ENCODE results near the gene ELF5. TPM values are rescaled to one million over a fixed set of nuclear protein-coding genes. Genes with fewer than 3 reads are reported as not detected.
A peak's percentile ranks its signal among the peaks of the same experiment; 100 is the strongest.

Gene ELF5
- total RNA-seq, 2 donors from 2014 or later: not detected

DNA sequence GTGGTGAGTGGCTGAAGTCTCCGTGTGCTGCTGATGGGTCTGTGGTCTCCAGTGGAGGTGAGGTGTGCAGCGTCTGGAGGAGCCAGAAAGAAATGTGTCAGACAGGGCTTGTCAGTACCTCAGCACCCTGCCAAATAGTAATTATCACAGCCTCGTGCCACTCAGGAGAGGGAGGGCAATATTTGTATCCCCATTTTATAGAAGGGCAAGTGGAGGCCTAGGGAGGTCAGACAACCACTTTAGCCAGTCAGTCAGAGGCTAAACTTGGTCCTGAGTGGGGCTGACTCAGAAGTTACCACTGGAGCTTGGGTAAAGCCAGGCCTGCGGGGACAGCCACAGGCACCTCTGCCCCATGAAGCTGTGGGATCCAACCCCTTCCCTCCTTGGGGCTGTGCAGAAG, 11.5 kb upstream of the ELF5 start:
- no peak for DNase-seq
- no peak for ATAC-seq
- intact Hi-C loops (cut with DNase I, micrococcal nuclease): no loop called here

DNA sequence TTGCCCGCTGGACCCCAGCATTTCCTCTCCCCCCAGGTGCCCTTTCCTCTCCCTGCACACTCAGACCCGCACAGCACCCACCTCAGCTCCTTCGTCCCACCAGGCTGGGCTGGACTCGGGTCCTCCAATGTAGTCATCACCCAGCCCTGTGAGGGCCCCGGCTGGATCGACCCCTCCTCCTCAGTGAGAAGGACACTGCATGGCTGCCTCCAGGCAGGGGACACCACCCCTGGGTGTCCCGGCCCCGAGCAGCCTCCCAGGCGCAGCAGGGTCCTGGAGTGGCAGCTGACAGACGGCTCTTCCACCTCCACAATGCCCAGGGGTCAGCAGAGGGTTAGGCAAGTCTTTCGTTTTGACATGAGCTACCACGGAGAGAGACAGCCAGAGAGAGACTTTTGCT, 11.1 kb upstream of the ELF5 start:
- ATAC-seq (no peak), DNase-seq (no peak)
- intact Hi-C loops (cut with DNase I, micrococcal nuclease): no loop called here

DNA sequence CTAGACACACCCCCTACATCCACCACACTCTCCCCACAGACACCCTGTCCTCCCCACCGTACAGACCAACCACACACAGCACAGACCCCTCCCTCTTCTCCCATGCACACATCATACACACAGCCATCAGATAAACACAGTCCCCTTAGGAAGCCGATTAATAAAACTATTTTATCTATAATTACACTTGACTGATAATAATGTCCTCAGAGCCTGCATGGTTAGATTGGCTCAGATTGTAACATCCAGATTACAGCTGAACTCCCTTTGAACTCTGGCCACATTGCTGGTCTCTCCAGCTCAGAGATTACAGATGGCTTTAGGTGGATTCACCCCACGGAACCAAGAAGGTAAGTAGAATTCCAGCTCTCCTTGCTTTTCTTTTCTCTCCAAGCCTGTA, 9.5 kb upstream of the ELF5 start:
- ATAC-seq (no peak), DNase-seq (no peak)
- intact Hi-C loops (cut with DNase I, micrococcal nuclease): no loop called here

DNA sequence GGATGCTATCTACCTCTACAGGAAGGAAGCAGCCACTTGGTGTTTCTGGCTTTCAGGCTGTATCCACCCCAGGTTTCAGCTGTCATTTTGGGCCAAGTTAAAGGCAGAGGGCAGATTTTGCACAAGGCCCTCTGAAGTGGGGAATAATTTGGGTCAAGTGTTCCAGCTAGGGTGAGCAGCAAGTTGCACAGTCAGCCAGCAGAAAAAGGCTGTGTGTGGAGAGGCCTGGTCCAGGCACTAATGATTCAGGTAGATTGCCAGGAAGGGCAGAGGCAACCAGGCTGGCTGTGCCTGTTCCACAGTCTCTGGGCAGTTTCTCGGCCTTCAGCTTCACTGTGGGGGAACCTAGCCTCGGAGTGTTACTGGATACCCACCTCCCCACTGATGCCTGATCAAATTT, 8.6 kb upstream of the ELF5 start:
- no peak for ATAC-seq

DNA sequence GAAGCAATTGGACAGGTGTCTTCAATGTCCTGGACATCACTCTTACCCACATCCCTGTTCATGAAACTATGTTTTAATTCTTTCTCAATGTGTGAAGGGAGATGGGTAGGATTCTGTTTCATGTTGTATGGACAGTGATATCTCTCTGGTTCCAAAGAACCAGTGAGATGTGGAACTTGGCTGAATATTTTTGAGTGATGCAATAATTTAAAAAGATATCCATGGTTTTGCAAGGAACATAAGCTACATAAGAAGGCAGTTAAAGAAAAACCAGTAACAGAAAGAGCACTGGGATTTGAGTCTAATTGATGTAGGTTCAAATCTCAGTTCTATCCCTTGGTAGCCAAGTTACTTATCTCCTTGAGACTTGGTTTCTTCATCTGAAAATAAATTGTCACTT, 7.7 kb upstream of the ELF5 start:
- intact Hi-C loops (cut with DNase I, micrococcal nuclease): no loop called here
- no peak for ATAC-seq
- DNase-seq: no peak

More for the DNA sequence above, 8.6 kb upstream of the ELF5 start:
- intact Hi-C loops (cut with DNase I, micrococcal nuclease): no loop called here
- no peak for DNase-seq

DNA sequence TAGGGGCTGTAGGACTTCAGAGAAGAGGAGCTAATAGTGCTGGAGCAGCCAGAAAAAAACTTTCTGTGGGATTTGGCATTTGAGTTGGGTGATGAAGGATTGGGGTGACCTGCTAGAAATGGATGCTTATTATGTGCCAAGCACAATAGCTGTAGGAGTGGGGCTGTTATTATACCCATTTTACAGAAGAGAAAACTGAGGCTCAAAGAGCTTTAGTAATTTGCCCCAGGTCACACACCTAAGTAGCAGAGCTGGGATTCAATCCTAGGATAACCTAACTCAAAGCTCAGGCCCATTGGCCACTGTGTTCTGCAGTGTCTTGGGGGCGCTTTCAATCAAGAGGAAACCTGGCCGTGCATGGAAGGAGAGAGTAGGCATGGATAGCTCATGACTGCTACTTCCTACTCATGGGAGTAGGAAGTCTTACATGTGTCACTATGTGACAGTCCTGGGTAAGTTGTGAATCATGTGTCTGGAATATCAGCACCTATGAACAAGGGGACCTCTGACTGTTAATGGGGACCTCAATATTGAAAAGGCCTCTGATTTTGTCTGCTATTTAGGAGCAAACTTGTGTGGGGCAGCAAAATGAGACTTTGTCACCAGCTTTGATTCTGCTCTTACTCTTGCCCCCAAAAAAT, 6.1 kb upstream of the ELF5 start:
- no peak for ATAC-seq
- DNase-seq: no peak
- intact Hi-C loops (cut with DNase I, micrococcal nuclease): no loop called here

DNA sequence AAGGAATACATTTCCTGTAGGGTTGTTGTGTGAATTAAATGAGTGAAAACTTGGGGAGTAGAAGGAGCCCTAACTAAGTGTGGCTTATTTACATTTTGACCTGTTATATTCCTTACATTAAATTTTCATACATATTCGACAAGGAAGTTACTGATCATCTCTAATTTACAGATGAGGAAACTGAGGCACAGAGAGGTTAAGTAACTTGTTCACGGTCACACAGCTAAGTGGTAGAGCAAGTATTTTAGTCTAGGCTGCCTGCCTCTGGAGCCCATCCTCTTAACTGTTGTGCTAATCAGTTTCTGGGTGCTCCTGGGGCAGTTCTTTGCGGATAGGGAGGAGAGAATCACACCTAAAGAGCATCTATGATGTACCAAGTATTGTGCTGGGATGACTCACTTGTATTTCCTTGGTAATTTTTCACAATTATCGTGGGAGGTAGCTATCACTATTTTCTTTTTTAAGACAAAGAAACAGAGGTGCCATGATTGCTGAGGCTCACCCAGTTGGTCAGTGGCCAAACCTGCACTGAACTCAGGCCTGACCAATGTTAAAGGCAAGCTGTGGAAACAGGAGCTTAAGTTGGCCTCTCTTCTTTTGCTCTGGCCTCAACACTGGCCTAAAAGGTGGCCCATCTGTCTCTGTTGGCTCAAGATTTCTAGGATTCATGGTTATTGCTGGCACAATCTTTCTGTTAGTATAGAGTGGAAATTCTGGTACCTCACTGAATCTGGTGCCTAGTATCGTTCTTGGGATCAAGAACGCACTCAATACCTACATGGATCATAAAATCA, 2.9 kb upstream of the ELF5 start:
- ATAC-seq (no peak), DNase-seq (no peak)
- intact Hi-C loops (cut with DNase I, micrococcal nuclease): no loop called here

DNA sequence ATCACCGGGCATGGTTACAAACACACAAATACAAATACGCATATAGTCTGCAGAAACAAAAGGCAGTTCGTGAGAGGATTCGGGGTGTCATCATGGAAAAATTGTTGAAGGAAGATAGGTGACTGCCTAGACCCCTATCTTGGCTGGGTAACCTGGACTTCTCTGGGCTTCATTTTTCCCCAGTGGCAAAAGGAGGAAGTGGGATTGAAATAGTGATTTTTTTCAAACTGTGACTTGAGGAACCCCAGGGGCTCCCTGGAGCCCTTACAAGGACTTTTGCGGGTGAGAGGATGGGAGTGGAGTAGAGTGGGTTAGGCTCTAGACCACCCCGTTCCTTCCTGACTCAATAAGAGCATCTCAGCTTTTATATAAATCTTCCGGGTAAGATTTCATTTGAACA, 1.0 kb upstream of the ELF5 start:
- DNase-seq (no peak), ATAC-seq (no peak)
- intact Hi-C loops (cut with DNase I, micrococcal nuclease): no loop called here

DNA sequence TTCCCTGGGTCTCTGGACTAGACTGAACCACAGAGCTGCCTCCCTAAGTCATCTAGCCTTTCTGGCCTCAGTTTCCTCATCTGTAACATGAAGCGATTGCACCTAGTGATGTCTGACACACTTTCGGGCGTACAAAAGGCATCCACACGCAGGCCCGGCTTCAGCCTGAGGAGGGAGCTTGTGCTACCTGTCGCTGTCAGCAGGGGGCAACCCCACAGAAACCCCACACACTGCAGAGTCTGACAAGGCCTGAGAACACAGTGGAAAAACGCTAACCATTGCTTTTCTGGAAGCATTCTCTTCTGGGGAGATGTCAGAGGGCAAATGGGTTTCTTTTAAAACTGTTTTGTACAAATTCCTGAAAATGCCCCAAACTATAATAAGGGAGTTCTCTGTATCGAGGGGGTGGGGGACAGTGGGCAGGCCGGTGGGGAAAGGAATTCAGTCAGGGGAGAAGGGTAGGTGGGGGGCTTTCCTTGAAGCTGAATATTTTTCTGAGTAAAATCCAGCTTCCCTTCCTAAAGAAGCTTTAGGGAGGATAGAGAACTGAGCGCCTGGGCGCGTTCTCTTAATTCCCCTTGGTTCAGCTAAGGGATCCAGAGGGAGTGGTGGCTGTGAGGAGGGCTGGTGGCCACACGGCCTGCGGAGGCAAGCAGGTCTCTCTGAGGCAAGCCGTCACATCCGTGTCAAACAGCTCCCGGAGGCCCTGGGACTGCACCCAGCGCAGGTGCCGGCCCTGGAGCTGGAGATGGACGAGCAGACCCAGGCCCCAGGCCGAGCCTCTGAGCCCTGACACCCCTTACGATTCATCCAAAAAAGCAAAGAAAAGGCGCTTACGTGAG, 533 bp downstream of the ELF5 start:
- intact Hi-C loops (cut with DNase I, micrococcal nuclease): no loop called here
- DNase-seq (peak; percentile 39 to 70), ATAC-seq (peak; percentile 94)

DNA sequence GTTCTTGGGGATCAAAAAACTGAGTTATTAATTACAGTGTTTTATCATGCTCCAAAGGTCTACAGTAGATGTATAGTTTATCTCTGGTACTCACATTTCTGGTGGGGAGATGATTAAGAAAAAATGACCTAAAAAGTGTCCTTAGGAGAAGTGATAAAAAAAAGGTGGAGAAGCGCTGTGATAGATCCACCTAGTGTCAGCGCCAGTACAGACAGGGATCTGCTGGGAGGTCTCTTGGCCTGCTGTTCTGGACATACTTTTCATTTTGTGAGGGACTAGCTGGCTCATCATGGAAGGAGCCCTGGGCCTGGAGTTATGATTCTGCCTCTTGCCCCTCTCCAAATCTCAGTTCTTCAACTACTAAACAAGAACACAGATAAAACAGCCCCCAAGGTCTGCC, 2.9 kb downstream of the ELF5 start:
- no peak for DNase-seq
- intact Hi-C loops (cut with DNase I, micrococcal nuclease): no loop called here
- no peak for ATAC-seq

DNA sequence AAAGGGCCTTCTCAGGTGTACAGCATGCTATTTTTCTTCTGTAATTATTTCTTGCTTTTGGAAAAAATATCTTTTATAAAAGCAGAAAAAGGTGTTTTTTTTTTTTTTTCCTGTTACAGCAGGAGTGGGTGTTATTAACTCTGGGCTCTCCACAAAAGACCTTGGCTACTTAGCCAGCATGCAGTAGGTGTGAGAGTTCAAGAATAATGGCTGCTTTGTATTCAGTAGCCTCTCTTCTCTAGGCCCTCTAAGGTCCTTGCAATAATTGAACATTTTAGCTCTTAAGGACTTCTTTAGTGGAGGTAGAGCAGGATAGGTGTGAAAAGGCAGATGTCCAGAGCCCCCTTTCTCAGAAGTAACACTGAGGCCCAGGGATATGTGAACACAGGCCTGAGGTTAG, 3.4 kb downstream of the ELF5 start:
- DNase-seq: no peak
- ATAC-seq: no peak
- intact Hi-C loops (cut with DNase I, micrococcal nuclease): no loop called here

DNA sequence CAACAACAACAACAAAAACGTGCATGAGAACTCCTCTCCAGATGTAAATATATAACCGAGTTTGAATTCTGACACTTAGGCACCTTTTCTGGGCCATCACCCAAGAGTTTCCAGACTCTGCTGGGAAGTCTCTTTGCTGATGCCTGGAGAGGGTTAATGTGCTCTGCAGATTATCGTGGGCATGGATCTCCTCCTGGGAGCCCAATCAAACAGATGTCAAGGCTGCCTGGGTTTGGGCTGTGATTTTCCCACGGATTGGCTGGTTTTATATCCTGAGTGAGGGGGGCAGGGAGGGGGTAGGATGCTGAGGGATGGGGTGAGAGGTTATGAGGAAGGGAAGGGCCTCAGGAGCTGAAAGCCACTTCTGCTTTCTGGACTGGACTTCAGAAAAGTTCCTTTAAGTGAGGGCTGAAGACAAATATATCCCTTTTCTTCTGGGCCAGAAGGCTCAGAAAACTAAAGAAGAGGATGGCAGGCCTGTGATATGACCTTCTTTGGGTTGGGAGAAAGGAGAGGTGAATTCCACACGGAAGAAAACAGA, 4.2 kb downstream of the ELF5 start:
- ATAC-seq (no peak), DNase-seq (no peak)
- intact Hi-C loops (cut with DNase I, micrococcal nuclease): no loop called here

DNA sequence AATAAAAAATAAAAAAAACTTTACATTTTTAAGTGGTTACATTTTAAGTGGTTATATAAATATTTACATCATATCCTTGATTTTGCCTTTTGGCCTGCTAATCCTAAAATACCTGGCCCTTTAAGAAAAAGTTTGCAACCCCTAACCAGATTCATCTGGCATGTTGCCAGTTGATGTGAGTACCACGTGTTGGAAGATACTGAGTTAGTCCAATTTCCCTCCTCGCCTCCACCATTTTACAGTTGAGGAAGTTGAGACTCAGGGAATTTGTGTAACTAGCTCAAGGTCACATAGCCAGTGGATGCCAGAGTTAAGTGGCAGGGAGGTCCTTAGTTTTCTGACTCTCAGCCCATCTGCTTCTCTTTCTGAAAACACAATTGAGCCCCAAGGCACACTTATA, 5.1 kb downstream of the ELF5 start:
- intact Hi-C loops (cut with DNase I, micrococcal nuclease): no loop called here
- no peak for DNase-seq
- no peak for ATAC-seq

DNA sequence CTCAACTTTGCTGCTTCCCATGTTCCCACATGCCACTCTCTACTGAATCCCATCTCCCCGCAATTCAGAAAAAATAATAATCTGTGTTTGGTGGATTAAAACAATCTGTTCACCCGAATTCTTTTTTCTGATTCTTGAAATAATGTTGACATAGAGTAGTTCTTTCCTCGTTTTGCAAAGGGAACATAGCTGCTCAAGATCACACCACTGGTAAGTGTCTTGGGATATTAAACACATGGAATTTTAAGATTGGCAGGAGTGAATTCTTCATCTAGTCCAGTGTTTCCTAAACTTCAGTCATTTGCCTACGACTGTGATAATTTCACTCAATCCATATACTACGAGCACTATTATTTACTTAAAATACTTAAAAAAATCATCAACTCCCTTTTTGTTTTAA, 6.0 kb downstream of the ELF5 start:
- DNase-seq (no peak), ATAC-seq (no peak)
- intact Hi-C loops (cut with DNase I, micrococcal nuclease): no loop called here

DNA sequence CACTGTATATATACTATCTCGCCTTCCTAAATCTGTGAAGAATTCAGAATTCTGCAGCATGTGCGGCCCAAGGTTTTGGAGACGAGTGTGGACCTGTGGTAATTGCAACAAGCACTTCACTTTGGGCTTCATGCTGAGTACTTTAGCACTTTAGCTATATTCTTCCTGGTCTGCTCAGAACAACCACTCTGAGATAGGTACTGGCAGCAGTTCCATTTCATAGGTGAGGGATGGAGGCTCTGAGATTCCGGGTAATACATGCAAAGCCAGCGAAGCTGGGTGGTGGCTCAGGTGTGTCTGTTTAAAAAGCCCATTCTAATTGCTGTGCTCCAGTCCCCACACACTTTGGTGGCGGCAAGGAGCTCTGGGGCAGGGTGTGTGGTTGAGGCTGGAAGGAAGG, 6.4 kb downstream of the ELF5 start:
- no peak for ATAC-seq
- no peak for DNase-seq
- intact Hi-C loops (cut with DNase I, micrococcal nuclease): no loop called here

DNA sequence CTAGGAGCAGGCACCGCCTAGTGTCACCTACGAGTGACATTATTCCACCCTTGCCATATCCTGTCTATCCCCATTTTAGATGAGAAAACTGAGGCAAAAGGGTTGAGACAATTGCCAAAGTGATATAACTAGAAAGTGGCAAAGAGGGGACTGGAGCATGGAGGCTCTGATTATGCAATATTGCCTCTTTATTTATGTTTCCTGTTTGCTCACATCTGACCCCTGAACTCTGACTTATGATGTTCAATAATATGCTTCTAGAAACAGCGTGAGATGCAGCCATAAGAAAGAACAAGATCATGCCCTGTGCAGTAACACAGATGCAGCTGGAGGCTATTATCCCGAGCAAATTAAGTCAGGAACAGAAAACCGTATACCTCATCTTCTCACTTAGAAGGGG, 7.7 kb downstream of the ELF5 start:
- intact Hi-C loops (cut with DNase I, micrococcal nuclease): no loop called here
- DNase-seq: no peak
- no peak for ATAC-seq

DNA sequence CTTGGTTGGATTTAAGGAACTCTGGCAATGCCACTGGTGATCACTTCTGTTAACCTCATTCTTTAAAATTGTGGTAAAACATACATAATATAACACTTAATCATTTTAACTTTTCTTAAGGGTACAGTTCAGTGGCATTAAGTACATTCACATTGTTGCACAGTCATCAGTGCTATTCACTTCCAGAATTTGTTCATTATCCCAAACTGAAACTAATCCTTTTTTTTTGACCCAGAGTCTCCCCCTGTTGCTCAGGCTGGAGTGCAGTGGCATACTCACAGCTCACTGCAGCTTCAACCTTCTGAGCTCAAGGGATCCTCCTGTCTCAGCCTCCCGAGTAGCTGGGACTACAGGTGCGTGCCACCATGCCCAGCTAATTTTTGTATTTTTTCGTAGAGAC, 10.6 kb downstream of the ELF5 start:
- DNase-seq (no peak), ATAC-seq (no peak)
- intact Hi-C loops (cut with DNase I, micrococcal nuclease): no loop called here

DNA sequence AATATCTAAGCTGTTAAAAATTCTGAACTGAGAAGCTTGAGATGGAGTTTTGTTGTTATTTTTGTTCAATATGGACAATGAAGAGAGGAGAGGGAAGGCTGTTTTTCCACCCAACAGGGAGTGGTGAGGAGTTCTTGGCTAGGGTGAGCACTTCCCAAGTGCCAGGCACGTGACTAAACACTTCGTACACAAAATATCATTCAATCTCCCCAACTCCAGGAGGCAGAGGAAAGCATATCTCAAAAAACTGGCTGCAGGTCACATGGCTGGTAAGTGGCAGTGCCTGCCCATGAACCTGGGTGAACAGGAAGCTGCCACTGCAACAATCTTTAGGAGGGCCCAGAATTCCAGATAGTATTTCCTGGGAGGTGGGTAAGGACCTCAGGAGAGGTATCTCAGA, 11.6 kb downstream of the ELF5 start:
- ATAC-seq (no peak), DNase-seq (no peak)
- intact Hi-C loops (cut with DNase I, micrococcal nuclease): no loop called here

DNA sequence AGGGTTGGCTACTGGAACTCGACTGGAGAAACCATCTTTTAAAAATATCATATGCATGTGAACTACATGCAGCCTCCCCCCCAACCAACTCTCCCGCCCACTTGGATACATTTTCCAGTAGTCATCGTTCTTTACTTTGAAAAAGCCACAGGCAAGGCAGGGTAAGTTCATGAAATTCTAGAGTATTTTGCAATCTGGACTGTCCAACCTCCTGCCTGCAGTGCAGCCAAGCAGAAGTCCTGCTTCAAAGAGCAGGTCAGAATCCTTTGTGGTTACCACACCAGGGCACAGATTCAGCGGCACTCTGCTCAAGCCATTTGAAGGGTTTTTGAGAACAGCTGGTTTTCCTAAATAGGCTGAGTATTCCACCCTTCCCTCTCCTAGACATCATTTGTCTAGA, 12.1 kb downstream of the ELF5 start:
- ATAC-seq (no peak), DNase-seq (no peak)
- intact Hi-C loops (cut with DNase I, micrococcal nuclease): no loop called here

All from left colon (tissue), 2 donors.